Measurements from ENCODE around the gene CDKN3.
A peak's percentile ranks its signal among the peaks of the same experiment; 100 is the strongest.

GRCh38 chr14:54440873-54441868 is 44.4 kb downstream of the CDKN3 start, which contains the start of gene CNIH1:
- TF ChIP-seq CTCF (IDR thresholded peaks at IDR 0.05; ENCODE audit: insufficient read depth, low read depth, low read length) = peak; percentile 84
- TF ChIP-seq EZH2 (IDR thresholded peaks at IDR 0.05; ENCODE audit: insufficient read depth, low read length) = no peak
